HL-60 (cell line): ENCODE results near the gene LENEP.

Source experiments
- DNase-seq, 2 experiments: peaks; one replicate each; pipeline ENCODE4 v3.0.0-alpha.2; 2010 to 2020; ENCODE audit warnings: low read depth in 1 of 2, low spot score in 1 of 2
- H3K27ac ChIP-seq: fragments of 250-450 bp; sonication (Bioruptor Pico); replicated peaks from 2 replicates; pipeline ENCODE4 v1.5.1; 2020; ENCODE audit warnings: mild to moderate bottlenecking, moderate library complexity
- H3K27me3 ChIP-seq: fragments of 250-450 bp; sonication (Bioruptor Pico); 2 replicates; pipeline ENCODE4 v1.5.1; 2021; ENCODE audit warnings: mild to moderate bottlenecking, moderate library complexity; ENCODE audit not compliant: insufficient read depth, poor library complexity, severe bottlenecking
- H3K4me3 ChIP-seq: replicated peaks from 2 replicates; pipeline ENCODE4 v1.5.1; 2011; ENCODE audit warnings: mild to moderate bottlenecking, control low read depth, low read length; ENCODE audit not compliant: insufficient read depth
- CTCF ChIP-seq: IDR thresholded peaks from one replicate; pipeline ENCODE4 v1.5.1; 2011; ENCODE audit warnings: low read length, control low read depth, inconsistent platforms; ENCODE audit not compliant: insufficient read depth
- GABPA ChIP-seq: IDR thresholded peaks from 2 replicates; pipeline ENCODE4 v1.6.1; 2012; ENCODE audit warnings: low read depth
- POLR2AphosphoS5 ChIP-seq: IDR thresholded peaks from 2 replicates; pipeline ENCODE4 v1.6.1; 2012; ENCODE audit warnings: low read depth
- REST ChIP-seq: IDR thresholded peaks from 2 replicates; pipeline ENCODE4 v1.6.1; 2012; ENCODE audit warnings: low read depth; ENCODE audit not compliant: insufficient replicate concordance
- SPI1 ChIP-seq: IDR thresholded peaks from 2 replicates; pipeline ENCODE4 v1.6.1; 2012; ENCODE audit warnings: low read depth, mild to moderate bottlenecking, borderline replicate concordance

Gene LENEP

DNA sequence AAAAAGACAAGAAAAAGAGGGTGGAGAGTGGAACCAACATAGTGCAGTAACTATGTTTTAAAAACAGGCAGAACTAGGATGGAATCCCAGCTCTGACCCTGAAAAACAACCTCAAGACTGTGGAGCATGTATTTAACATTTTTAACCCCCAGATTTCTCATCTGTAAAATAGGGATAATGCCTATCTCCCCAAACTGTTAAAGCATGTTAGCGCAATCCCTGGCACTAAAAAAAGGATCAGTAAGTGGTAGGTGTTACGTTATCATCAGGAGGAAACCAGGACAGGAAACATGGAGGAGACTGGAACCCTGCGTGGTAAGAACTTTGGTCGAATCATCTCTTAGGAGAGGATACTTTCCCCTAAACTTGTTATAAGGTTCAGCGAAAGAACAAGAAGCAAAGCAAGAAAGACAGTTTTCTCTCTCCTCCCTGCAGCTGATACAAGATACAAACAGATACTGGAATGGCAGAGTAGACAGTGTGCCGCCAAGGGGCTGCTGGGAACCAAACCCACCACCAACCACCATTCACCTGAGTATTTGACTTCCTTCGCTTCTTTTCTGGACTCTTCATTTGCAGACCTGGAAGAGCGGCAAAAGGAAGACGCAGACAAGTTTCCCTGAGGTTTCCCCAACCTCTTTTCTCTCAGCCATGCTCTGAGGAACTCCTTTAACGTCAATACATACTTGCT is 32.8 kb upstream of the LENEP start:
- no peak for TF ChIP-seq CTCF
- no peak for TF ChIP-seq GABPA
- TF ChIP-seq POLR2AphosphoS5 = no peak
- TF ChIP-seq REST = no peak
- TF ChIP-seq SPI1 = no peak
- peak overlapping the region; percentile 97 for H3K27ac ChIP-seq
- no peaks in the 10 kb centered on the region for H3K27me3 ChIP-seq
- DNase-seq = no peak
- peak overlapping the region; percentile 79 for H3K4me3 ChIP-seq

GRCh38 chr1:154961207-154962155 is 31.9 kb upstream of the LENEP start, which contains the start of gene PYGO2:
Gene PYGO2 (minus strand): TSS chr1:154961782. CDS start chr1:154961576, 206 bp downstream.
- Histone ChIP-seq H3K27ac (peak within 1 kb of the TSS; percentile 97), H3K4me3 (peak within 1 kb of the TSS; percentile 79), H3K27me3 (no peaks in the 10 kb centered on the region)
- DNase-seq = peak; percentile 81 to 90
- TF ChIP-seq POLR2AphosphoS5 (peak; percentile 76), SPI1 (no peak), CTCF (peak; percentile 9), REST (no peak), GABPA (peak; percentile 88)

GRCh38 chr1:154962156-154962749 is 31.1 kb upstream of the LENEP start:
- TF ChIP-seq CTCF (no peak), SPI1 (no peak; the same call in 1 of the 2 replicates), REST (no peak), GABPA (no peak), POLR2AphosphoS5 (no peak)
- peak in 1 of 2 experiments; percentile 56 for DNase-seq
- peak overlapping the region; percentile 97 for H3K27ac ChIP-seq
- no peaks in the 10 kb centered on the region for H3K27me3 ChIP-seq
- H3K4me3 ChIP-seq = peak overlapping the region; percentile 79
